H1 (cell line): Measurements from ENCODE around the gene TMIGD1. TPM values are rescaled to one million over a fixed set of nuclear protein-coding genes. Genes with fewer than 3 reads are reported as not detected.

Source experiments
- CTCF ChIA-PET: fragments of 300-600 bp; sonication (Branson Sonifier 250); formaldehyde crosslinking; loops from one replicate; lab custom pipeline; 2021; ENCODE audit not compliant: partially characterized antibody; lab: Charles Lee
- POLR2A ChIA-PET: fragments of 300-600 bp; sonication (Branson Sonifier 250); formaldehyde crosslinking; loops from one replicate; lab custom pipeline; 2021; ENCODE audit warnings: inconsistent platforms; ENCODE audit not compliant: partially characterized antibody; lab: Charles Lee
- DNase-seq, 2 experiments: peaks; one replicate each; pipeline versions ENCODE4 v3.0.0 to v3.0.0-alpha.2; 2010 to 2022; ENCODE audit warnings: low spot score in 2 of 2, low read depth in 1 of 2, mixed read lengths in 1 of 2
- FAIRE-seq: peaks from 2 replicates; lab custom pipeline; 2011; peaks lifted over from hg19 to GRCh38; lab: Jason Lieb, UNC
- H2AFZ ChIP-seq: 2 replicates; pipeline ENCODE4 v1.8.1; 2012; ENCODE audit warnings: low read length, inconsistent platforms
- H2AK5ac ChIP-seq: 2 replicates; pipeline ENCODE4 v1.6.1; 2013; ENCODE audit warnings: low read depth, low read length
- H2BK120ac ChIP-seq: replicated peaks from 2 replicates; pipeline ENCODE3; 2013; ENCODE audit warnings: low read depth, low read length, inconsistent platforms
- H2BK12ac ChIP-seq: 2 replicates; pipeline ENCODE4 v1.6.1; 2013; ENCODE audit warnings: low read depth, low read length
- H2BK15ac ChIP-seq: 2 replicates; pipeline ENCODE4 v1.6.1; 2013; ENCODE audit warnings: low read length
- H2BK20ac ChIP-seq: 2 replicates; pipeline ENCODE4 v1.6.1; 2013; ENCODE audit warnings: low read length
- H2BK5ac ChIP-seq: 2 replicates; pipeline ENCODE4 v1.6.1; 2013; ENCODE audit warnings: low read depth, low read length
- H3K14ac ChIP-seq: 2 replicates; pipeline ENCODE4 v1.6.1; 2013; ENCODE audit warnings: inconsistent platforms; ENCODE audit not compliant: insufficient read length
- H3K18ac ChIP-seq: 2 replicates; pipeline ENCODE4 v1.6.1; 2013; ENCODE audit warnings: low read length; ENCODE audit errors: extremely low read depth
- H3K23ac ChIP-seq: 2 replicates; pipeline ENCODE4 v1.6.1; 2013; ENCODE audit warnings: inconsistent platforms; ENCODE audit not compliant: insufficient read length
- H3K23me2 ChIP-seq: 2 replicates; pipeline ENCODE4 v1.6.1; 2013; ENCODE audit warnings: low read depth, low read length
- H3K27ac ChIP-seq: 2 replicates; pipeline ENCODE4 v1.6.1; 2011; ENCODE audit warnings: low read depth, low read length, inconsistent platforms
- H3K27me3 ChIP-seq, 4 experiments: replicated peaks in 1 of 4; 1 replicate in 1 of 4; 2 replicates in 3 of 4; pipeline versions ENCODE4 v1.6.1 to v1.8.1; 2011 to 2013; ENCODE audit warnings: low read length in 3 of 4, mild to moderate bottlenecking in 3 of 4, inconsistent platforms in 2 of 4, mixed read lengths in 2 of 4, moderate library complexity in 1 of 4; ENCODE audit not compliant: control insufficient read depth in 3 of 4, insufficient read depth in 3 of 4; ENCODE audit errors: extremely low read depth in 1 of 4
- H3K36me3 ChIP-seq, 4 experiments: 2 replicates each; pipeline versions ENCODE4 v1.6.1 to v1.8.1; 2011 to 2013; ENCODE audit warnings: mild to moderate bottlenecking in 4 of 4, low read length in 3 of 4, moderate library complexity in 2 of 4, control low read depth in 1 of 4, inconsistent platforms in 1 of 4; ENCODE audit not compliant: insufficient read depth in 4 of 4, control insufficient read depth in 2 of 4
- H3K4ac ChIP-seq: replicated peaks from 2 replicates; pipeline ENCODE3; 2013; ENCODE audit warnings: low read length, low read depth, mixed read lengths, inconsistent platforms; ENCODE audit not compliant: insufficient read length
- H3K4me1 ChIP-seq, 4 experiments: replicated peaks in 1 of 4; 1 replicate in 1 of 4; 2 replicates in 3 of 4; pipeline versions ENCODE4 v1.6.1 to v1.8.1; 2011 to 2013; ENCODE audit warnings: low read length in 3 of 4, inconsistent platforms in 2 of 4, mixed read lengths in 1 of 4; ENCODE audit not compliant: insufficient read depth in 4 of 4, control insufficient read depth in 3 of 4
- H3K4me2 ChIP-seq, 2 experiments: 2 replicates each; pipeline versions ENCODE4 v1.6.1 to v1.8.1; 2011 to 2013; ENCODE audit warnings: low read depth in 2 of 2, low read length in 2 of 2, control low read depth in 1 of 2, inconsistent platforms in 1 of 2, mild to moderate bottlenecking in 1 of 2; ENCODE audit not compliant: insufficient read depth in 1 of 2
- H3K4me3 ChIP-seq, 4 experiments: fragments of 200-600, 300-600 bp in 1 of 4; sonication (generic), shearing (Covaris generic), sonication (Bioruptor Twin) in 1 of 4; 2 replicates each; pipeline versions ENCODE4 v1.5.1 to v1.8.1; 2011 to 2016; ENCODE audit warnings: low read length in 4 of 4, low read depth in 3 of 4, control low read depth in 2 of 4, inconsistent platforms in 2 of 4, mild to moderate bottlenecking in 2 of 4, mixed read lengths in 1 of 4, moderate library complexity in 1 of 4; ENCODE audit not compliant: insufficient read depth in 2 of 4; ENCODE audit errors: extremely low read depth in 1 of 4
- H3K56ac ChIP-seq: replicated peaks from 2 replicates; pipeline ENCODE3; 2013; ENCODE audit warnings: low read depth, mild to moderate bottlenecking, mixed read lengths, low read length, inconsistent platforms; ENCODE audit not compliant: insufficient read length
- H3K79me1 ChIP-seq: 2 replicates; pipeline ENCODE4 v1.6.1; 2013; ENCODE audit warnings: low read depth, low read length, control low read depth
- H3K79me2 ChIP-seq, 2 experiments: 2 replicates each; pipeline versions ENCODE4 v1.6.1 to v1.8.1; 2012 to 2013; ENCODE audit warnings: low read length in 2 of 2, mild to moderate bottlenecking in 2 of 2, inconsistent platforms in 1 of 2; ENCODE audit not compliant: insufficient read depth in 2 of 2, control insufficient read depth in 1 of 2
- H3K9ac ChIP-seq, 4 experiments: replicated peaks in 1 of 4; 1 replicate in 1 of 4; 2 replicates in 3 of 4; pipeline versions ENCODE4 v1.6.1 to v1.8.1; 2011 to 2013; ENCODE audit warnings: low read depth in 3 of 4, low read length in 3 of 4, control low read depth in 2 of 4, mild to moderate bottlenecking in 2 of 4, moderate library complexity in 2 of 4, inconsistent platforms in 1 of 4; ENCODE audit errors: extremely low read depth in 1 of 4
- H3K9me3 ChIP-seq, 2 experiments: 2 replicates each; pipeline versions ENCODE4 v1.6.1 to v1.8.1; 2012 to 2013; ENCODE audit warnings: mild to moderate bottlenecking in 2 of 2, moderate library complexity in 2 of 2, control low read depth in 1 of 2, inconsistent platforms in 1 of 2, low read depth in 1 of 2, low read length in 1 of 2, mixed read lengths in 1 of 2; ENCODE audit not compliant: insufficient read depth in 2 of 2
- H4K20me1 ChIP-seq, 2 experiments: replicated peaks in 1 of 2; 2 replicates each; pipeline versions ENCODE3 to v1.8.1; 2011 to 2013; ENCODE audit warnings: inconsistent platforms in 2 of 2, low read length in 2 of 2, mild to moderate bottlenecking in 1 of 2; ENCODE audit not compliant: insufficient read depth in 2 of 2, control insufficient read depth in 1 of 2
- H4K5ac ChIP-seq: 2 replicates; pipeline ENCODE4 v1.6.1; 2013; ENCODE audit warnings: low read length, low read depth, mixed read lengths, inconsistent platforms; ENCODE audit not compliant: insufficient read length
- H4K8ac ChIP-seq: 2 replicates; pipeline ENCODE4 v1.8.0; 2013; ENCODE audit warnings: mild to moderate bottlenecking, moderate library complexity, low read length, inconsistent platforms; ENCODE audit not compliant: insufficient read depth; ENCODE audit errors: extremely low read depth
- H4K91ac ChIP-seq: replicated peaks from 2 replicates; pipeline ENCODE3; 2013; ENCODE audit warnings: low read length, mixed read lengths, inconsistent platforms; ENCODE audit not compliant: insufficient read length
- ATF3 ChIP-seq: IDR thresholded peaks from 2 replicates; pipeline ENCODE4 v1.6.1; 2011; ENCODE audit warnings: low read depth, mild to moderate bottlenecking, low read length; ENCODE audit not compliant: insufficient read depth
- CTCF ChIP-seq, 3 experiments: IDR thresholded peaks; 1 replicate in 2 of 3; 2 replicates in 1 of 3; pipeline versions ENCODE4 v1.5.1 to v1.6.1; 2011; ENCODE audit warnings: low read length in 3 of 3, mild to moderate bottlenecking in 3 of 3, inconsistent platforms in 2 of 3, low read depth in 1 of 3, moderate library complexity in 1 of 3; ENCODE audit not compliant: insufficient read depth in 1 of 3; ENCODE audit errors: control extremely low read depth in 1 of 3
- GABPA ChIP-seq: IDR thresholded peaks from 2 replicates; pipeline ENCODE4 v1.6.1; 2011; ENCODE audit warnings: mild to moderate bottlenecking, low read length, moderate library complexity, borderline replicate concordance; ENCODE audit not compliant: insufficient read depth
- RAD21 ChIP-seq, 2 experiments: IDR thresholded peaks in 1 of 2; conservative IDR thresholded peaks in 1 of 2; 2 replicates each; pipeline ENCODE4 v1.6.1; 2011; ENCODE audit warnings: low read depth in 2 of 2, low read length in 2 of 2, improper control_type of control experiment in 1 of 2, inconsistent platforms in 1 of 2, mild to moderate bottlenecking in 1 of 2, moderate library complexity in 1 of 2
- RFX5 ChIP-seq: IDR thresholded peaks from 2 replicates; pipeline ENCODE4 v1.6.1; 2011; ENCODE audit warnings: low read depth, low read length, improper control_type of control experiment, borderline replicate concordance
- SP2 ChIP-seq: IDR thresholded peaks from 2 replicates; pipeline ENCODE4 v1.6.1; 2012; ENCODE audit warnings: mild to moderate bottlenecking, low read length, inconsistent platforms
- SP4 ChIP-seq: IDR thresholded peaks from 2 replicates; pipeline ENCODE4 v1.6.1; 2012; ENCODE audit warnings: low read length, inconsistent platforms
- SRF ChIP-seq: IDR thresholded peaks from 2 replicates; pipeline ENCODE4 v1.6.1; 2011; ENCODE audit warnings: mild to moderate bottlenecking, low read depth, low read length, moderate library complexity
- TEAD4 ChIP-seq: IDR thresholded peaks from 2 replicates; pipeline ENCODE4 v1.6.1; 2012; ENCODE audit warnings: low read depth, low read length, inconsistent platforms, mixed read lengths
- ZNF274 ChIP-seq: IDR thresholded peaks from 2 replicates; pipeline ENCODE4 v1.7.0; 2012; ENCODE audit warnings: low read length, borderline replicate concordance; ENCODE audit errors: extremely low read depth
- polyA plus RNA-seq, 7 experiments: library from polyadenylated mRNA; depleted of rRNA in 3 of 7; stranded (reverse) in 5 of 7; unstranded in 2 of 7; fragments of >200 nt in 5 of 7; fragments of 200-250 nt in 2 of 7; gene quantifications; 1 replicate in 5 of 7; 2 replicates in 1 of 7; 4 replicates in 1 of 7; pipeline versions ENCODE4 v1.2.1 to v1.2.3, GENCODE V29; 2011 to 2013; ENCODE audit warnings: missing spikeins in 2 of 7, mixed read lengths in 2 of 7
- total RNA-seq: library from RNA; stranded (reverse); fragmentation: NEBNext Ultra II Directional; extraction: Animal tissue kit (Norgen Biotek cat#: 25700); gene quantifications from 2 replicates; pipeline ENCODE4 v1.2.1, GENCODE V29; 2021

The TMIGD1 gene
- total and polyA plus RNA-seq, 2 of the 8 experiments (the other 6 are each of a cell fraction or from before 2014, with no cell fraction given) = not detected

- Histone ChIP-seq H3K4me1 (no peaks in the 10 kb centered on the region), H2BK15ac (no peak overlapping the region), H2BK20ac (no peak overlapping the region), H3K27me3 (no peaks in the 10 kb centered on the region), H3K4me3 (no peak overlapping the region), H4K8ac (no peak overlapping the region), H3K9me3 (no peaks in the 10 kb centered on the region), H2BK5ac (no peak overlapping the region), H3K79me2 (no peaks in the 10 kb centered on the region), H3K14ac (no peak overlapping the region), H4K91ac (no peak overlapping the region), H3K27ac (no peak overlapping the region), H3K56ac (no peak overlapping the region), H2BK12ac (no peak overlapping the region), H3K9ac (no peak overlapping the region), H3K4me2 (no peak overlapping the region), H3K18ac (no peak overlapping the region), H4K20me1 (no peaks in the 10 kb centered on the region), H2AK5ac (no peak overlapping the region), H3K36me3 (peaks cover 4 to 38% (median 10%) of the 10 kb centered on the region in 4 experiments; a peak in 7 of 8 replicates), H2BK120ac (no peak overlapping the region), H3K23ac (no peak overlapping the region), H4K5ac (no peak overlapping the region), H2AFZ (no peak overlapping the region), H3K4ac (no peak overlapping the region), H3K23me2 (no peaks in the 10 kb centered on the region), H3K79me1 (no peaks in the 10 kb centered on the region)
- FAIRE-seq (peak; percentile 65), DNase-seq (no peak)
- no peak for TF ChIP-seq RFX5
- no peak for TF ChIP-seq TEAD4
- no peak for TF ChIP-seq SRF
- TF ChIP-seq ATF3 = no peak
- peak in 2 of 3 experiments; percentile 48 to 49; a peak in 3 of 4 replicates for TF ChIP-seq CTCF (IDR thresholded peaks at IDR 0.05; ENCODE audit: control extremely low read depth in 1 of 3, insufficient read depth in 1 of 3, low read depth in 1 of 3, low read length in 3 of 3)
- TF ChIP-seq ZNF274 = no peak
- TF ChIP-seq RAD21 (IDR thresholded peaks at IDR 0.05 in 1 of 2, conservative IDR thresholded peaks at IDR 0.05 in 1 of 2; ENCODE audit: low read depth in 2 of 2, low read length in 2 of 2) = peak; percentile 63 to 73
- TF ChIP-seq SP2 = no peak
- no peak for TF ChIP-seq SP4
- TF ChIP-seq GABPA = no peak
- ChIA-PET POLR2A (interaction anchor here (1.0 to 1.8 kb wide), 2 partner anchors 14 to 72 kb away, joined by 4 read pairs; partner anchors contain the start of gene BLMH), CTCF (interaction anchor here (0.7 to 1.6 kb wide), 6 partner anchors 144 to 1273 kb away, joined by 3 to 9 read pairs (median 4); no protein-coding TSS in a partner anchor)
Measured at GRCh38 chr17:30278032-30278431, 55.8 kb downstream of the TMIGD1 start.
